A549 (cell line): ENCODE data around the gene PPP5C.

ENCODE experiments used
- CEBPB ChIP-seq, 2 experiments: fragments of >200 bp in 1 of 2; sonication (Bioruptor Twin) in 1 of 2; formaldehyde crosslinking in 1 of 2; IDR thresholded peaks; 2 replicates each; pipeline ENCODE4 v1.6.1; 2012 to 2016
- EP300 ChIP-seq, 2 experiments: fragments of >200 bp; sonication (Bioruptor Twin); formaldehyde crosslinking; IDR thresholded peaks; 2 replicates in 1 of 2; 3 replicates in 1 of 2; pipeline ENCODE4 v1.6.1; 2016 to 2017
- ESRRA ChIP-seq: fragments of 150-350 bp; IDR thresholded peaks from 2 replicates; pipeline ENCODE4 v1.6.1; 2014; ENCODE audit warnings: mild to moderate bottlenecking, low read length, borderline replicate concordance
- FOXS1 ChIP-seq: fragments of 250-450 bp; sonication (Bioruptor Pico); IDR thresholded peaks from 2 replicates; pipeline ENCODE4 v1.5.0; 2020; ENCODE audit warnings: mild to moderate bottlenecking, moderate library complexity
- JUN ChIP-seq, 2 experiments: fragments of >200 bp; sonication (Bioruptor Twin); formaldehyde crosslinking; IDR thresholded peaks; 2 replicates in 1 of 2; 3 replicates in 1 of 2; pipeline ENCODE4 v1.6.1; 2016 to 2017
- JUNB ChIP-seq: fragments of >200 bp; sonication (Bioruptor Twin); formaldehyde crosslinking; IDR thresholded peaks from 2 replicates; pipeline ENCODE4 v1.6.1; 2016
- MAZ ChIP-seq: fragments of 150-350 bp; IDR thresholded peaks from 2 replicates; pipeline ENCODE4 v1.6.1; 2014; ENCODE audit warnings: antibody characterized with exemption, low read depth, low read length, borderline replicate concordance
- POLR2A ChIP-seq: IDR thresholded peaks from 2 replicates; pipeline ENCODE4 v1.6.1; 2012; ENCODE audit warnings: mild to moderate bottlenecking, low read length
- SMC3 ChIP-seq: fragments of >200 bp; sonication (Bioruptor Twin); formaldehyde crosslinking; IDR thresholded peaks from 3 replicates; pipeline ENCODE4 v1.6.1; 2018; ENCODE audit warnings: inconsistent platforms
- ZNF302 ChIP-seq: fragments of 250-450 bp; sonication (Bioruptor Pico); IDR thresholded peaks from 2 replicates; pipeline ENCODE4 v1.9.0; 2021; ENCODE audit warnings: inconsistent platforms, mild to moderate bottlenecking, moderate library complexity
- TF ChIP-seq, protein P1 (sequence below): fragments of >200 bp; sonication (Bioruptor Twin); formaldehyde crosslinking; IDR thresholded peaks from 3 replicates; pipeline ENCODE4 v1.5.1; 2016
- TF ChIP-seq, protein P2 (sequence below): fragments of 150-350 bp; IDR thresholded peaks from 2 replicates; pipeline ENCODE4 v1.6.1; 2014; ENCODE audit warnings: low read depth, mild to moderate bottlenecking, low read length
- TF ChIP-seq, protein P3 (sequence below): fragments of 200-600 bp; sonication (generic); IDR thresholded peaks from 2 replicates; pipeline ENCODE4 v1.6.1; 2016; ENCODE audit warnings: antibody characterized with exemption, mild to moderate bottlenecking, moderate library complexity
- TF ChIP-seq, protein P4 (sequence below): fragments of 250-450 bp; sonication (Bioruptor Pico); IDR thresholded peaks from 2 replicates; pipeline ENCODE4 v1.5.0; 2020; ENCODE audit warnings: low read depth, mild to moderate bottlenecking, moderate library complexity

DNA sequence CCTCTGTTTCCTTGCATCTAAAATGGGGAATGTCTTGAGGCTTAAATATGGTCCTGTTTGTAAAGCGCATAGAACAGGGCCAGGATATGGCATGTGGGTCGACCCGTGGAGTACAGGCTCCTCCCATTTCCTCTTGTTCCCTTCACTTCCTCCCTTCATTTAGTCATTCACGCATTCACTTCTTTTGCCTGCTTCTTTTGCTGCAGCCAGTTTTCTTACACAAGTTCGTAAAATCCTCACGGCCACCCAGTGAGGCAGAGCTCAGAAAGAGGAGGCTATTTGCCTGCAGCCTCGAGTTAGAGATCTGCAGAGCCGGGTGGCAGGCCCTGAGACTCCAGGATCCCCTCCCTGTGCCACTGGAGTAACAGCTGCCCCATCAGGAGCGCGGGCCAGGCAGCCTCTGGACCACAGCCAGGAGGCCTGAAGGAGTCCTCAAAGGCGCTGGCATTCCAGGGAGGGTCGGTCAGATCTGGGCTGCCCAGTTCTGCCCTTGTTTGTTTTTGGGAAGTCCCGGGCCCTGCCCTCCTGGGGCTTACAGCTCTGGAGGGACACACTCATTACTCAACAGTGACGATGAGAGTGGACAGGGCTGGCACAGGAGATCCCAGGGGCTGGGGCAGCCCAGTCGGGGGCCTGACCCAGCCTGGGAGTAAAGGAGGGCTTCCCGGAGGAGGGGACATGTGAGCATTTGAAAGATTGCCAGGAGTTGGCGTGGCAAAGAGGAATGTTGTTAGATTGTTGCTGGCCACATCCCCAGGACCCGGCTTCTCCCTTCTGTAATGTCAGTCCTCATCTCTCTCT lies 4.6 kb downstream of the PPP5C start:
- TF ChIP-seq CEBPB (IDR thresholded peaks at IDR 0.05) (no peak), ZNF302 (CRISPR knock-in tag) (no peak), JUNB (no peak), JUN (IDR thresholded peaks at IDR 0.05) (no peak), ESRRA (no peak), EP300 (IDR thresholded peaks at IDR 0.05) (no peak), POLR2A (no peak), SMC3 (no peak), FOXS1 (no peak), MAZ (no peak)
- TF ChIP-seq, protein P1, sequence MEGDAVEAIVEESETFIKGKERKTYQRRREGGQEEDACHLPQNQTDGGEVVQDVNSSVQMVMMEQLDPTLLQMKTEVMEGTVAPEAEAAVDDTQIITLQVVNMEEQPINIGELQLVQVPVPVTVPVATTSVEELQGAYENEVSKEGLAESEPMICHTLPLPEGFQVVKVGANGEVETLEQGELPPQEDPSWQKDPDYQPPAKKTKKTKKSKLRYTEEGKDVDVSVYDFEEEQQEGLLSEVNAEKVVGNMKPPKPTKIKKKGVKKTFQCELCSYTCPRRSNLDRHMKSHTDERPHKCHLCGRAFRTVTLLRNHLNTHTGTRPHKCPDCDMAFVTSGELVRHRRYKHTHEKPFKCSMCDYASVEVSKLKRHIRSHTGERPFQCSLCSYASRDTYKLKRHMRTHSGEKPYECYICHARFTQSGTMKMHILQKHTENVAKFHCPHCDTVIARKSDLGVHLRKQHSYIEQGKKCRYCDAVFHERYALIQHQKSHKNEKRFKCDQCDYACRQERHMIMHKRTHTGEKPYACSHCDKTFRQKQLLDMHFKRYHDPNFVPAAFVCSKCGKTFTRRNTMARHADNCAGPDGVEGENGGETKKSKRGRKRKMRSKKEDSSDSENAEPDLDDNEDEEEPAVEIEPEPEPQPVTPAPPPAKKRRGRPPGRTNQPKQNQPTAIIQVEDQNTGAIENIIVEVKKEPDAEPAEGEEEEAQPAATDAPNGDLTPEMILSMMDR, result no peak
- TF ChIP-seq, protein P2, sequence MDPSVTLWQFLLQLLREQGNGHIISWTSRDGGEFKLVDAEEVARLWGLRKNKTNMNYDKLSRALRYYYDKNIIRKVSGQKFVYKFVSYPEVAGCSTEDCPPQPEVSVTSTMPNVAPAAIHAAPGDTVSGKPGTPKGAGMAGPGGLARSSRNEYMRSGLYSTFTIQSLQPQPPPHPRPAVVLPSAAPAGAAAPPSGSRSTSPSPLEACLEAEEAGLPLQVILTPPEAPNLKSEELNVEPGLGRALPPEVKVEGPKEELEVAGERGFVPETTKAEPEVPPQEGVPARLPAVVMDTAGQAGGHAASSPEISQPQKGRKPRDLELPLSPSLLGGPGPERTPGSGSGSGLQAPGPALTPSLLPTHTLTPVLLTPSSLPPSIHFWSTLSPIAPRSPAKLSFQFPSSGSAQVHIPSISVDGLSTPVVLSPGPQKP, result no peak
- TF ChIP-seq, protein P3, sequence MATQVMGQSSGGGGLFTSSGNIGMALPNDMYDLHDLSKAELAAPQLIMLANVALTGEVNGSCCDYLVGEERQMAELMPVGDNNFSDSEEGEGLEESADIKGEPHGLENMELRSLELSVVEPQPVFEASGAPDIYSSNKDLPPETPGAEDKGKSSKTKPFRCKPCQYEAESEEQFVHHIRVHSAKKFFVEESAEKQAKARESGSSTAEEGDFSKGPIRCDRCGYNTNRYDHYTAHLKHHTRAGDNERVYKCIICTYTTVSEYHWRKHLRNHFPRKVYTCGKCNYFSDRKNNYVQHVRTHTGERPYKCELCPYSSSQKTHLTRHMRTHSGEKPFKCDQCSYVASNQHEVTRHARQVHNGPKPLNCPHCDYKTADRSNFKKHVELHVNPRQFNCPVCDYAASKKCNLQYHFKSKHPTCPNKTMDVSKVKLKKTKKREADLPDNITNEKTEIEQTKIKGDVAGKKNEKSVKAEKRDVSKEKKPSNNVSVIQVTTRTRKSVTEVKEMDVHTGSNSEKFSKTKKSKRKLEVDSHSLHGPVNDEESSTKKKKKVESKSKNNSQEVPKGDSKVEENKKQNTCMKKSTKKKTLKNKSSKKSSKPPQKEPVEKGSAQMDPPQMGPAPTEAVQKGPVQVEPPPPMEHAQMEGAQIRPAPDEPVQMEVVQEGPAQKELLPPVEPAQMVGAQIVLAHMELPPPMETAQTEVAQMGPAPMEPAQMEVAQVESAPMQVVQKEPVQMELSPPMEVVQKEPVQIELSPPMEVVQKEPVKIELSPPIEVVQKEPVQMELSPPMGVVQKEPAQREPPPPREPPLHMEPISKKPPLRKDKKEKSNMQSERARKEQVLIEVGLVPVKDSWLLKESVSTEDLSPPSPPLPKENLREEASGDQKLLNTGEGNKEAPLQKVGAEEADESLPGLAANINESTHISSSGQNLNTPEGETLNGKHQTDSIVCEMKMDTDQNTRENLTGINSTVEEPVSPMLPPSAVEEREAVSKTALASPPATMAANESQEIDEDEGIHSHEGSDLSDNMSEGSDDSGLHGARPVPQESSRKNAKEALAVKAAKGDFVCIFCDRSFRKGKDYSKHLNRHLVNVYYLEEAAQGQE, result no peak
- TF ChIP-seq, protein P4, sequence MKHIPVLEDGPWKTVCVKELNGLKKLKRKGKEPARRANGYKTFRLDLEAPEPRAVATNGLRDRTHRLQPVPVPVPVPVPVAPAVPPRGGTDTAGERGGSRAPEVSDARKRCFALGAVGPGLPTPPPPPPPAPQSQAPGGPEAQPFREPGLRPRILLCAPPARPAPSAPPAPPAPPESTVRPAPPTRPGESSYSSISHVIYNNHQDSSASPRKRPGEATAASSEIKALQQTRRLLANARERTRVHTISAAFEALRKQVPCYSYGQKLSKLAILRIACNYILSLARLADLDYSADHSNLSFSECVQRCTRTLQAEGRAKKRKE (CRISPR knock-in tag), result no peak
